Testis (tissue), 2 donors: ENCODE measurements around the gene SLX4IP.

Experiments used
- POLR2A ChIP-seq: fragments of 450-650 bp; IDR thresholded peaks from one replicate; pipeline ENCODE4 v1.6.1; 2017; ENCODE audit warnings: antibody characterized with exemption, mild to moderate bottlenecking, moderate library complexity
- TF ChIP-seq, protein P1 (sequence below), 3 experiments: fragments of 450-650 bp in 2 of 3; fragments of 200-600 bp in 1 of 3; sonication (generic) in 1 of 3; IDR thresholded peaks; one replicate each; pipeline ENCODE4 v1.5.1; 2016 to 2019; ENCODE audit warnings: antibody characterized with exemption in 3 of 3, mild to moderate bottlenecking in 2 of 3, moderate library complexity in 1 of 3

DNA sequence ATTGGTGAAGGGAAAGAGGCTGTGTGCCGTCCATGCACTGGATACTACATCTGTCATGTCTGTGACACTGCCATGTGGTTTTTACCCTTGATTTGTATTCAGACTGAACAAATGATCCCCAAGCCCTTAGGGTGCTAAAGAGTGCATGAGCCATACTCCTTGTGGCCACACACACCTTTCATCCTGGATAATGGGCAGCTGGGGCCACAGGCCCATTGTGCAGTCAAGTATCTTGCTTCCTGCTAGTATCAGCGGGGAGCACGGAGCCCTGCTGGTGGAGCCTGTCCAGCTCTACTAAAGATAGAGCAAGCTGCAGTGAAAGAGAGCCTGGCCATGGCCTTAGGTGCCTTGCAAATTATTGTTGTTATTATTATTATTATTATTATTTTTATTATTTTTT, 75.1 kb downstream of the SLX4IP start:
- TF ChIP-seq, protein P1, sequence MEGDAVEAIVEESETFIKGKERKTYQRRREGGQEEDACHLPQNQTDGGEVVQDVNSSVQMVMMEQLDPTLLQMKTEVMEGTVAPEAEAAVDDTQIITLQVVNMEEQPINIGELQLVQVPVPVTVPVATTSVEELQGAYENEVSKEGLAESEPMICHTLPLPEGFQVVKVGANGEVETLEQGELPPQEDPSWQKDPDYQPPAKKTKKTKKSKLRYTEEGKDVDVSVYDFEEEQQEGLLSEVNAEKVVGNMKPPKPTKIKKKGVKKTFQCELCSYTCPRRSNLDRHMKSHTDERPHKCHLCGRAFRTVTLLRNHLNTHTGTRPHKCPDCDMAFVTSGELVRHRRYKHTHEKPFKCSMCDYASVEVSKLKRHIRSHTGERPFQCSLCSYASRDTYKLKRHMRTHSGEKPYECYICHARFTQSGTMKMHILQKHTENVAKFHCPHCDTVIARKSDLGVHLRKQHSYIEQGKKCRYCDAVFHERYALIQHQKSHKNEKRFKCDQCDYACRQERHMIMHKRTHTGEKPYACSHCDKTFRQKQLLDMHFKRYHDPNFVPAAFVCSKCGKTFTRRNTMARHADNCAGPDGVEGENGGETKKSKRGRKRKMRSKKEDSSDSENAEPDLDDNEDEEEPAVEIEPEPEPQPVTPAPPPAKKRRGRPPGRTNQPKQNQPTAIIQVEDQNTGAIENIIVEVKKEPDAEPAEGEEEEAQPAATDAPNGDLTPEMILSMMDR (IDR thresholded peaks at IDR 0.05): no peak
- TF ChIP-seq POLR2A: no peak
